Measurements from ENCODE around the gene CRIP1.

GRCh38 chr14:105445901-105446845 lies 40.5 kb upstream of the CRIP1 start:
- TF ChIP-seq POLR2A (IDR thresholded peaks at IDR 0.05): no peak
- TF ChIP-seq, protein P1, sequence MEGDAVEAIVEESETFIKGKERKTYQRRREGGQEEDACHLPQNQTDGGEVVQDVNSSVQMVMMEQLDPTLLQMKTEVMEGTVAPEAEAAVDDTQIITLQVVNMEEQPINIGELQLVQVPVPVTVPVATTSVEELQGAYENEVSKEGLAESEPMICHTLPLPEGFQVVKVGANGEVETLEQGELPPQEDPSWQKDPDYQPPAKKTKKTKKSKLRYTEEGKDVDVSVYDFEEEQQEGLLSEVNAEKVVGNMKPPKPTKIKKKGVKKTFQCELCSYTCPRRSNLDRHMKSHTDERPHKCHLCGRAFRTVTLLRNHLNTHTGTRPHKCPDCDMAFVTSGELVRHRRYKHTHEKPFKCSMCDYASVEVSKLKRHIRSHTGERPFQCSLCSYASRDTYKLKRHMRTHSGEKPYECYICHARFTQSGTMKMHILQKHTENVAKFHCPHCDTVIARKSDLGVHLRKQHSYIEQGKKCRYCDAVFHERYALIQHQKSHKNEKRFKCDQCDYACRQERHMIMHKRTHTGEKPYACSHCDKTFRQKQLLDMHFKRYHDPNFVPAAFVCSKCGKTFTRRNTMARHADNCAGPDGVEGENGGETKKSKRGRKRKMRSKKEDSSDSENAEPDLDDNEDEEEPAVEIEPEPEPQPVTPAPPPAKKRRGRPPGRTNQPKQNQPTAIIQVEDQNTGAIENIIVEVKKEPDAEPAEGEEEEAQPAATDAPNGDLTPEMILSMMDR (IDR thresholded peaks at IDR 0.05): no peak
- TF ChIP-seq POLR2AphosphoS5 (IDR thresholded peaks at IDR 0.05; ENCODE audit: insufficient read depth in 1 of 2, low read depth in 1 of 2): no peak

Data from vagina (tissue), 2 donors.